Lower lobe of right lung (tissue), 2 donors: Measurements from ENCODE around the gene RAB31. TPM values are rescaled to one million over a fixed set of nuclear protein-coding genes. Genes with fewer than 3 reads are reported as not detected.

ENCODE experiments used
- ATAC-seq, 2 donors: fragments of 200-7000 bp; cut with Tn5 transposase; one replicate each; pipeline ENCODE4 v1.9.1; 2020 to 2022; ENCODE audit warnings: mild to moderate bottlenecking in 2 of 2, moderate library complexity in 2 of 2
- DNase-seq: peaks from one replicate; pipeline ENCODE4 v3.0.0-alpha.2; 2020
- H3K27ac ChIP-seq: fragments of 200-600 bp; one replicate; pipeline ENCODE4 v1.8.0; 2022
- H3K27me3 ChIP-seq: fragments of 200-600 bp; one replicate; pipeline ENCODE4 v1.8.0; 2022; ENCODE audit warnings: low read depth
- H3K36me3 ChIP-seq: fragments of 200-600 bp; one replicate; pipeline ENCODE4 v1.8.0; 2022; ENCODE audit warnings: mild to moderate bottlenecking
- H3K4me1 ChIP-seq: fragments of 200-600 bp; one replicate; pipeline ENCODE4 v1.8.0; 2022
- H3K4me3 ChIP-seq: fragments of 200-600 bp; one replicate; pipeline ENCODE4 v1.8.0; 2022; ENCODE audit warnings: mild to moderate bottlenecking
- H3K9me3 ChIP-seq: fragments of 200-600 bp; one replicate; pipeline ENCODE4 v1.8.0; 2022
- intact Hi-C: fragments of 100-400 bp; cut with DNase I; formaldehyde crosslinking; loops from one replicate; pipeline ENCODE4 v1.11.0; 2022
- total RNA-seq: library from RNA; stranded (reverse); fragmentation: NEBNext Ultra II Directional; extraction: Animal tissue kit (Norgen Biotek cat#: 25700); gene quantifications from one replicate; pipeline ENCODE4 v1.2.1, GENCODE V29; 2021
- TF ChIP-seq, protein P1 (sequence below): fragments of 200-600 bp; IDR thresholded peaks from one replicate; pipeline ENCODE4 v1.8.0; 2022; ENCODE audit warnings: antibody characterized with exemption, mild to moderate bottlenecking
- donor health status: DM: no; HTN: yes; CAD: no; lungs with severe emphysema.

Gene RAB31
- total RNA-seq, 1 donor from 2014 or later, result 110 TPM

DNA sequence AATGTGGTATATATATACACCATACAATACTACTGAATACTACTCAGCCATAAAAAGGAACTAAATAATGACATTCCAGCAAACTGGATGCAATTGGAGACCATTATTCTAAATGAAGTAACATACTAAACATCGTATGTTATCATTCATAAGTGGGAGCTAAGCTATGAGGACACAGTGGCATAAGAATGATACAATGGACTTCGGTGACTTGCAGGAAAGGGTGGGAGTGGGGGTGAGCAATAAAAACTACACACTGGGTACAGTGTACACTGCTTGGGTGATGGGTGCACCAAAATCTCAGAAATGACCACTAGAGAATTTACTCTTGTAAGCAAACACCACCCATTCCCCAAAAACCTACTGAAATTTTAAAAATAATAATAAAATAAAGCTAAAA, 87.9 kb downstream of the RAB31 start:
- TF ChIP-seq, protein P1, sequence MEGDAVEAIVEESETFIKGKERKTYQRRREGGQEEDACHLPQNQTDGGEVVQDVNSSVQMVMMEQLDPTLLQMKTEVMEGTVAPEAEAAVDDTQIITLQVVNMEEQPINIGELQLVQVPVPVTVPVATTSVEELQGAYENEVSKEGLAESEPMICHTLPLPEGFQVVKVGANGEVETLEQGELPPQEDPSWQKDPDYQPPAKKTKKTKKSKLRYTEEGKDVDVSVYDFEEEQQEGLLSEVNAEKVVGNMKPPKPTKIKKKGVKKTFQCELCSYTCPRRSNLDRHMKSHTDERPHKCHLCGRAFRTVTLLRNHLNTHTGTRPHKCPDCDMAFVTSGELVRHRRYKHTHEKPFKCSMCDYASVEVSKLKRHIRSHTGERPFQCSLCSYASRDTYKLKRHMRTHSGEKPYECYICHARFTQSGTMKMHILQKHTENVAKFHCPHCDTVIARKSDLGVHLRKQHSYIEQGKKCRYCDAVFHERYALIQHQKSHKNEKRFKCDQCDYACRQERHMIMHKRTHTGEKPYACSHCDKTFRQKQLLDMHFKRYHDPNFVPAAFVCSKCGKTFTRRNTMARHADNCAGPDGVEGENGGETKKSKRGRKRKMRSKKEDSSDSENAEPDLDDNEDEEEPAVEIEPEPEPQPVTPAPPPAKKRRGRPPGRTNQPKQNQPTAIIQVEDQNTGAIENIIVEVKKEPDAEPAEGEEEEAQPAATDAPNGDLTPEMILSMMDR, result no peak
- no peak for DNase-seq

DNA sequence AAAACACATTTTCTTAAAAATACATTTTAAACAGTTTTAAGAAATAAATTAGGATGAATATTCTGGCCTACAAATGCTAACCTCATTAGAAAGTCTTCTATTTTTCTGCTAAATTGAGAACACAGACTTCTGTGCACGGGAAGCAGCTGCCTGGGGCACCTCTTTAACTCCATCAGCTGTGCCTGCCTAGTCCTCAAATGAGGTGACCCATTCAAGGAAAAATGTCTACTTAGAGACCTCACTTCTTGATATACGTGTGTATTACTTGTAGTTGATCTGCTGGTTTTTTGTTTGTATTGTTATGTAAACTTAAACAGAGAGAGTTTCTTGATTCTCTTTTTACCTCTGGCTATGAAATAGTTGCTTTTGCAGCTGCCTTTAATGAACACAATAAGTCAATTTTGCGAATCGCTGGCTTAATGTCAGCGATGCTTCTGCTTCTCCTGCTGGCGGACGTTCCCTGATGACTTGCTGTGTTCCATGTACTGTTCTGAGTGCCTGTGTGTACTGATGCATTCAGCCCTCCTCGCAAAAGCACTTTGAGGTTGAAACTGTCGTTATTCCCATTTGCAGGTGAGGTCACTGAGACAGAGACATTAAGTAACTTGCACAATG, 88.9 kb downstream of the RAB31 start:
- Histone ChIP-seq H3K27ac (no peak overlapping the region), H3K4me1 (no peaks in the 10 kb centered on the region), H3K36me3 (no peaks in the 10 kb centered on the region), H3K9me3 (no peaks in the 10 kb centered on the region), H3K4me3 (no peak overlapping the region), H3K27me3 (no peaks in the 10 kb centered on the region)
- intact Hi-C loops, result no loop called here
- ATAC-seq (no peak), DNase-seq (no peak)
- TF ChIP-seq, protein P1, result no peak

More for the DNA sequence above, 87.9 kb downstream of the RAB31 start:
- Histone ChIP-seq H3K36me3 (no peaks in the 10 kb centered on the region), H3K4me3 (no peak overlapping the region), H3K9me3 (no peaks in the 10 kb centered on the region), H3K4me1 (no peaks in the 10 kb centered on the region), H3K27me3 (no peaks in the 10 kb centered on the region), H3K27ac (no peak overlapping the region)
- no peak for ATAC-seq
- intact Hi-C loops, result no loop called here

DNA sequence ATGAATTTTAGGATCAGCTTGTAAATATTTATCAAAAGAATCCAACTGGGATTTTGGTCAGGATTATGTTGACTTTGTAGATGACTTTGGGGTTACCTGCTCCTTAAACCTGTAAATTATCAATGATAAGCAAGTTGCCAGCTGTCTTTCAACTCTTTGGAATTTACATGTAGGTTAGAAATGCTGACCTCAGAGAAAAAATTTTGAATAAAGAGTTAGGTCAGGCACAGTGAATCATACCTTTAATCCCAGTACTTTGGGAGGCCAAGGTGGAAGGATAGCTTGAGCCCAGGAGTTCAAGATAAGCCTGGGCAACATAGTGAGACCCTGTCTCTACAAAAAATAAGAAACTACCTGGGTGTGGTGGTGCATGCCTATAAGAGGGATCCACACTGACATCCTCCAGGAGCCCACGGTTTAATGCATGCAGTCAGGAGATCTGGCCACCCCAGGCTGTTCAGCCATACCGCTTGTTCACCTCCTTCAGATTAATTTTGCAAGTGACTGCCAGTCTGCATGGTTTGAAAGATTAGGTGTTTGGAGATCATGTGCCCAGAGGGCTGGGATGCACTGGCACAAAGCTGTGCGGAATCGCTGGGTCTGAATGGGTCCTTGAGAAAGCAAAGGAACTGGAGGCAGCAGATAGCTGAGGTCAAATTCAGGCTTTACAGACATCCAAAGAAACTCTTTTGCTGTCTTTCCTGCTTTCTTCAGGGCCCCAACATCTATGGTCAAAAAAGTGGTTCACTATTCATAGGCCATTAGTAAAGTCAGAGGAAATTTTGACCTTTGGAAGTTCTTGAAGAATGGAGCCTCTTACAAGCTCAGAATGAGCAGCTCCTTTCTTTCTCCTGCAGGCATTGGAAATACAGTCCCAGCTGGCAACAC, 94.3 kb downstream of the RAB31 start:
- TF ChIP-seq, protein P1, result no peak
- no peak for ATAC-seq
- Histone ChIP-seq H3K9me3 (no peaks in the 10 kb centered on the region), H3K27ac (no peak overlapping the region), H3K27me3 (no peaks in the 10 kb centered on the region), H3K4me3 (no peak overlapping the region), H3K4me1 (peaks cover 21% of the 10 kb centered on the region), H3K36me3 (no peaks in the 10 kb centered on the region)
- intact Hi-C loops, result no loop called here
- DNase-seq, result no peak

- intact Hi-C loops, result no loop called here
- TF ChIP-seq, protein P1, result no peak
- no peak for ATAC-seq
- Histone ChIP-seq H3K27ac (no peak overlapping the region), H3K27me3 (no peaks in the 10 kb centered on the region), H3K4me3 (no peak overlapping the region), H3K4me1 (peaks cover 27% of the 10 kb centered on the region), H3K9me3 (no peaks in the 10 kb centered on the region), H3K36me3 (no peaks in the 10 kb centered on the region)
- DNase-seq, result no peak
Measured at GRCh38 chr18:9803063-9803697, 95.1 kb downstream of the RAB31 start.

- DNase-seq (no peak), ATAC-seq (peak; percentile 14 to 47)
- intact Hi-C loops, result no loop called here
Measured at GRCh38 chr18:9803698-9804516, 95.8 kb downstream of the RAB31 start.

More at GRCh38 chr18:9803698-9804516, 95.8 kb downstream of the RAB31 start:
- TF ChIP-seq, protein P1, result no peak
- Histone ChIP-seq H3K27me3 (no peaks in the 10 kb centered on the region), H3K9me3 (no peaks in the 10 kb centered on the region), H3K27ac (peak overlapping the region; percentile 60), H3K36me3 (no peaks in the 10 kb centered on the region), H3K4me1 (peaks cover 30% of the 10 kb centered on the region), H3K4me3 (no peak overlapping the region)
